GM18858 (cell line): ENCODE data around the gene KLHL6.

Experiments
- ATAC-seq: cut with Tn5 transposase; IDR thresholded peaks from one replicate; pipeline ENCODE4 v1.9.1; 2021; ENCODE audit not compliant: unreplicated experiment

The KLHL6 gene

GRCh38 chr3:183508821-183509220 is 46.7 kb downstream of the KLHL6 start:
- ATAC-seq, result no peak

DNA sequence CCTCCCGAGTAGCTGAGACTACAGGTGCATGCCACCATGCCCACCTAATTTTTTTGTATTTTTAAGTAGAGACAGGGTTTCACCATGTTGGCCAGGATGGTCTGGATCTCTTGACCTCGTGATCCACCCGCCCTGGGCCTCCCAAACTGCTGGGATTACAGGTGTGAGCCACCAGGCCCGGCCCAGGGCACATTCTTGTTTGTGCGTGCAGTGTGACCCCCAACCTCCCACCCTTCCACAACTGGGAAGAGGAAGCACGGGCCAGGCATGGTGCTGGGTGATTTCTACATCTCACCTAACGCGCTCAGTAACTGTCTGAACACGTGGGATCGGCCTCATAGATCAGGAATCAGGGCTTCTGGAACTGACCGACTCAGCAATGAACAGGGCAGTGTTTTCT is 48.0 kb downstream of the KLHL6 start:
- no peak for ATAC-seq

GRCh38 chr3:183506674-183507320 is 48.7 kb downstream of the KLHL6 start:
- ATAC-seq, result no peak

- no peak for ATAC-seq
These were observed 50.9 kb downstream of the KLHL6 start for GRCh38 chr3:183504597-183504996.

- ATAC-seq, result no peak
These were observed 51.8 kb downstream of the KLHL6 start for GRCh38 chr3:183503746-183504145.

GRCh38 chr3:183502237-183503181 is 53.0 kb downstream of the KLHL6 start:
- no peak for ATAC-seq

- ATAC-seq, result no peak
These were observed 54.4 kb downstream of the KLHL6 start for GRCh38 chr3:183500981-183501704.

GRCh38 chr3:183500319-183500718 is 55.2 kb downstream of the KLHL6 start:
- ATAC-seq, result no peak

DNA sequence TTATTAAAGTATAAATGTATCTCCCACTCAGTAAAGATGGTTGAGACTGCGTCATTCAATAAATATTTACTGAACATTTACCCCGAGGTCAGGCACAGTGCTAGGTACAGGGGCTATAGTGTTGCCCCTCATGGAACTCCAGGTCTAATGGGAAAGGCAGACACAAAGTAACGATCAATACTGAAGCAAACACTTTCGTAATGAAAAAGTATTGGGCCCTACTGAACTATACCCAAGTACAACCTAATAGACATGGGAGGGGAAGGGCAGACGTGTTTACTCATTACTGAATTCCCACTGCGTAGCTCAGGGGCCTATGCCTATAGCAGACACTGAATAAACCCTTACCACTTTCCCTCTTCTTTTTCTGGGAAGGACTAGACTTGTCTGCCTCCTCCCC is 56.9 kb downstream of the KLHL6 start:
- ATAC-seq, result no peak

GRCh38 chr3:183497313-183497712 is 58.2 kb downstream of the KLHL6 start:
- ATAC-seq, result no peak

DNA sequence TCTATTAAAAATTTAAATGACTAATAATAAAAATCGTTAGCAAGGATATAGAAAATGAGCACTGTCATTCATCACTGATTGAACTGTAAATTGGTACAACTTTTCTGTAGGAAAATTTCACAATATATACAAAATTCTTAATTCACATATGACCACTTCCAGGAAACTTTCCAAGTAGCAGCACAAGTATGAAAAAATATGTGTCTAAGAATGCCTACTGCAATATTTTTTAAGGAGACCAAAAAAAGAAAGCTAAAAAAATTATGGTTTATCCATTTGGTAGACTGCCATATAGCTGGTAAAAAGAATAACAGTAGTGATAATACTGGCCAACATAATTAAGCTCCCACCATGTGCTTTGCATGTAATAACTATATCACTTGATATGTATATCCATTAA is 59.2 kb downstream of the KLHL6 start:
- ATAC-seq, result no peak

DNA sequence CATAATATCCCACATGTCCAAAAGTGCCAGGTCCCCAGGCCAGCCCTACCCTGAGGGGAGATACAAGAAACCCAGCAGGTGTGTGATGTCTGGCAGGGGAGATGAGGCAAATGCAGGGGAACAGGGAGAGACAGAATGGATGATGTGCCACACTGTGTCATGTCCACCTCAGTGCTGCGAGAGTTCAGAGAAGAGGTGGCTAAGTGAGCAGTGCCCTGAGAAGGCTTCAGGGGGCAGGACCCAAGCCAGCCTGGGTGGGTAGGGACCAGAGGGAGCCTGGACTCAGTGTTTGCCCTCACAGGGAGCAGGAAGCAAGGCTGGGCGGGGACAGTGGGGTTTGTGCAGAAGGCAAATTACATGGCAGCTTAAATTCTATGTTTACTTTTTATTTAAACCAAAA is 61.2 kb downstream of the KLHL6 start:
- ATAC-seq, result no peak

GRCh38 chr3:183493296-183494045 is 62.0 kb downstream of the KLHL6 start:
- ATAC-seq, result no peak

DNA sequence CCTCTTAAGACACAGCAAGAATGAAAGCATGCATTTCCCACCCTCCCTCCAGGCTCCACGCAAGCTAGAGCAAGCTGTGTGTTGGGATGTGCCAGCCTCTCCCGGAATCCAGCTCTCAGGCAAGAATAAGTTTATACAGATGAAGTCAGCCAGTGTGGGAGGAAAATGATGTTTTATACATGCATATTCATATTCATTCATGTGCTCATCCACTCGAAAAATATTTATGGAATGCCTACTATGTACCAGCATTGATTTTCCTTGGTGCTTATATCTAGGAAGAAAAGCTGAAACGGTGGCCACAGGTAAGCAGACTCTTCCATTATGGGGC is 62.7 kb downstream of the KLHL6 start:
- ATAC-seq, result no peak

DNA sequence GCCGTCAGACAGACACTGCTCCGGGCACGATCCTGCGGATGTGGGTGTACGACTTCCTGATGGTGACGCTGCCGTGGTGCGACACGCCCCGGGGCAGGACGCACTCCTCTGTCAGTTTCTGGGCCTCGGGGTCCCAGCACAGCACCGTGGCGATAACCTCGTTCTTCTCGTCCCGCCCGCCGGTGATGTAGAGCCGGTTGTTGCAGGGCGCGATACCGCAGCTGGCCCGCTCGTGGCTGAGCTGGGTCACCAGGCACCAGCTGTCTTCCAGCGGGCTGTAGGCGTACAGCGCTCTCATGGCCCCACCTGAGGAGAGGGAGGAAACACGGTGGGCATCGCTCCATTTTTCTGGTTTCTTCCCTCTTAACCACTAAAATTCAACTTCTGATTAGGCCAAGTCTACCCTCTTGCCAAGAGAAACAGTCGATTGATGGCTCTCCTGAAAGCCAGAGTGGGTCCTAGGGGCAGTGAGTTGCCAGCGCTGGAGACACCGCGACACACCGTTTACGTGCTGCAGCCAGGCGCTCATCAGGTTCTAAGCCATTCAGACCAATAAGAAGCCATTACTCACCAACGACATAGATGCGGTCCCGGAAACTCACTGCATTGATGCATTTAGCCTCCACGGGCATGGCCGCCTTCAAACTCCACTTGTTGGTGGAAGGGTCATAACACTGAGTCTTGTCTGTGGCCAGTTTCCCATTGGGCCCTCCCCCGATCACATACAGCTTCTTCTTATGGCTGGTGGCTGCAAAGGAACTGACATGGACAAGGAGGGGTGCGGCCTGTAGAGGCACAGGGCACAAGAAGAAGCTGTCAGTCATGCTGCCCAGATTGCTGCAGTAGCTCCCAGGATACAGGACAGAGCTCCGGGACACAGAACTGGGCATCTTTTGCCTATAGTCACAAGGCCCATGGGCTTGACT is 63.3 kb downstream of the KLHL6 start:
- ATAC-seq, result no peak

- ATAC-seq, result no peak
These were observed 64.2 kb downstream of the KLHL6 start for GRCh38 chr3:183491109-183491922.

DNA sequence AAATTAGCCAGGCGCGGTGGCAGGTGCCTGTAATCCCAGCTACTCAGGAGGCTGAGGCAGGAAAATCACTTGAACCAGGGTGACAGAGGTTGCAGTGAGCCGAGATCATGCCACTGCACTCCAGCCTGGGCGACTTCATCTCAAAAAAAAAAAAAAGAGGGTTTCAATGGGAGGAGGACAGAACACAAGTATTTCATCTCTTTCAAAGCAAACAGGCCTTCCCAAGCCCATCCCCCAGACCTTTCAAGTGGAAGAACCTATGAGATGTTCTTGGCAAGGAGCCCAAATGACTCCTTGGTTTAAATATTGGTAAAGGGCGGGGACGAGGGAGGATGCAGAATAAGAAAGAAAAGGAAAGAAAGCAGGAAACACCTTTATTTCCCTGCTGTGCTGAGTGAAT is 64.9 kb downstream of the KLHL6 start:
- ATAC-seq, result no peak

DNA sequence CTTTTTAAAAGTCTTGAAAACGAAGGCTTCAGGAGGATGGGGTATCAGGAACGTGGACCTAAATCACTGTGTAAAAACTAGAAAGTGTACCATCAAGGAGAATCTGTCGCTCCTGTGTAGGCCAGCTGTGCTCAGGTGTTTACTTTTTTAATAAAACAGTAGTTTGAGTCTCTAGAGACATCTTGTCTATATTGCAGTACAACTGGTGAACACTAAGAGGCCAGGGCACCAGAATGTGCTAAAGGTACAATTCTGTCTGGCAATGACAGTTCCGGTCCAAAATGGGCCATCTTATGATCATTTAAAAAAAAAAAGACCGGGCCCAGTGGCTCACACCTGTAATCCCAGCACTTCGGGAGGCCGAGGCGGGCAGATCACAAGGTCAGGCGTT is 65.3 kb downstream of the KLHL6 start:
- no peak for ATAC-seq
